ENCODE results near the gene SORCS1.

Gene SORCS1

DNA sequence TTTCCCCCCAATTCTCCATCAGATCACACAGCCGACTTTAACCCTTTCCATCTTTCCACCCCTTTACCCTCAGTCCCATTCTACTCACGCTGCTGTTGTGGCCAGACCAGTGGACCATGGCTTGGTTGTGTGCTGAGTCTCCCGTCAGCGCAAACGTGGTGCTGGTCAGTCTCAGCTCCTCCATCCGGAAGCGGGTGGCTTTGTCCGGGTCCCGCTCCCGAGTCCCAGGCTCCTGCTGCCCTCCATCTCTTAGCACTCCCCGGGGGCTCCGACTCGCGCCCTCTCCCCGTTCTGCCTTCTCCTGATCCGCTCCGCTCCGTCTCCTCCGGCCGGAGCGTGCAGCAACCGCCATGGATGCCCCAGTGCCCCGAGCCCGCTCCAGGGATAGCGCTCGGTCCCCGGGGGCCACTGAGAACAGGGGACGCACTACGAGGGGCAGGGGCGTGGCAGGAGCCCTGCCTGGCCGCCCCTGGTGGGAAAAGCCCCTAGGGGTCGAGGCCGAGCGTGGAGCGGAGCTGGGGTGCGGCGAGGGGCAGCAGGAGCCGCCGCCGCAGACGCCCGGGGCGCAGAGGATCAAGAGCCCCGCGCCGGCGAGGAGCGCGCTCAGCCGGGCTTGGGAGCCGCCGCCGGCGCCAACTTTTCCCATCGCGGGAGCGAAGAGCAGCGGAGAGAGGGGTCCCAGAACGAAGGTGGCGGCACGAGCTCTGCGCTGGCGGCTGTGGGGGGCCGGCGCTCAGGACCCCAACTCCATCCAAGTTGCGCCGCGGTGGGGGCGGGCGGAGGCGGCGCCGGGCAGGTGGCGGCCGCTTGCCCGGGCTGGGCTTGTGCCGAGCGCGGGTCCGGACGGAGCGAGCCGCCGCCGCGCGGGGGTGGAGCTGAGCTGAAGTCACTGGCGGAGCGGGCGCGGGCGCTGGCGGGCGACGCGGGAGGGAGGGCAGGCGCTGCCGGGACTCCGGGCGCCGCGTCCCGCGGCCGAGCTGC, at the start of gene SORCS1:
Gene SORCS1, minus strand, starts transcription at position 826 of the 981 bp plus-strand sequence.
- H3K4me3 Mint-ChIP-seq: no peak within 1 kb of the TSS
- H3K4me1 Mint-ChIP-seq (ENCODE audit: low read depth): no peaks in the 10 kb centered on the region
- H3K27ac Mint-ChIP-seq: no peak within 1 kb of the TSS

DNA sequence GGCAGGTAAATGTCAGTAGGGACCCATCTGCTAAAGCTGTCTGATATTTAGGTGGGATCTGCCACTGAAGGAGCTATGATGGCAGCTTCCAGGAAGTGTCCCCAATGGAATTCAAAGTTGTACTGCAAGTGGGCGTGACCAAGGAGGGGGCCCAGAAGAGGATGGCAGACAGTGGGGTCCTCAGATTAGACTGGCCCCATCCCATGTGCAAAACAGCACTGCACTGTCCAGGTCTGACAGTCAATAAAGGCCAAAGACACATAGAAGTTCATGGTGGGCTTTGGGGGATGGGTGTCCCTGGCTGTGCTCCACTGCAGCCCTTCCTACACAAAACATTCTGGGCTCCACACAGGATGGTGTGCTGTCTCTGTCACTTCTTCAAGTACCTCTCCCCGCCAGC, 49.8 kb upstream of the SORCS1 start:
- Mint-ChIP-seq H3K4me1 (ENCODE audit: low read depth) (no peaks in the 10 kb centered on the region), H3K9me3 (peaks cover 14% of the 10 kb centered on the region), H3K36me3 (ENCODE audit: low read depth) (no peaks in the 10 kb centered on the region), H3K27ac (no peak overlapping the region), H3K27me3 (no peaks in the 10 kb centered on the region), H3K4me3 (no peak overlapping the region)
- intact Hi-C loops (cut with micrococcal nuclease): no loop called here

More for the DNA sequence above, at the start of gene SORCS1:
- intact Hi-C loops (cut with micrococcal nuclease): no loop called here
- no peaks in the 10 kb centered on the region for H3K36me3 Mint-ChIP-seq (ENCODE audit: low read depth)
- no peaks in the 10 kb centered on the region for H3K9me3 Mint-ChIP-seq
- peaks cover 48% of the 10 kb centered on the region for H3K27me3 Mint-ChIP-seq

DNA sequence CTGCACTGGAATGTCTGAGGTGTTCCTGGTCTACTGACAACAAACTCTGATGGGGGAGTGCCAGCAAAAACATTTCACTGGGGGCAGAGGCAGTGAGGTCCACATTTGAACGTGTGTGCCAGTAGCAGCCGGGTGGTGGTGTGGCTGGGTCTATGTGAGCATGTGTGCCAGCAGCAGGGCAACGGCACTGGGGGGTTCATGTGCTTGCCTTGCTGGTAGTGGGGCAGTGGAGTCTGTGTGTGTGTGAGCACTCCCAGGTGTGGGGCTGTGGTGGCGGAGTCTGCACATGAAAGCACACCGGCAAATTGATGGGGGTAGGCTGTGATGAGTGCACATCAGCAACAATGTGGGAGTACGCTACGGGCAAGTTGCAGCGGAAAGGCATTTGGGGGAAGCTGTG, 49.4 kb upstream of the SORCS1 start:
- Mint-ChIP-seq H3K27me3 (no peaks in the 10 kb centered on the region), H3K9me3 (peaks cover 14% of the 10 kb centered on the region), H3K4me3 (no peak overlapping the region), H3K27ac (no peak overlapping the region), H3K36me3 (ENCODE audit: low read depth) (no peaks in the 10 kb centered on the region), H3K4me1 (ENCODE audit: low read depth) (no peaks in the 10 kb centered on the region)
- intact Hi-C loops (cut with micrococcal nuclease): no loop called here

DNA sequence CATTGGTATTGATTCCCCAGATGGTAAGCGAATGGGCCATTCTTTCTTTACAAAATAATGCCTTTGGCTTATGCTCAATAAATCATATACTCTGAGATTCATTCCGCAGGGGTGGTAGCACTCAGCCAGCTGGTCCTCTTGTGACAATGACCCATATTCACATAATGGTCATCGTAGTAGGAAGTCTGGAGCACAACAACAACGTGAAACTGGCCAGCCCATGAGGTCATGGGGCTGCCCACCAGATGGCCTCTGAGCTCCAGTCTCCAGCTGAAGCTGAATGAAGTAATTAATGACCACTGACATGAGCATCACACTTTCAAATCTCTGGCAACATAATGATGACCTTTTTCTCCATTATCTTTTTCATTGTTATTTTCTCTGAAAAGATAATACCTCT, 42.3 kb upstream of the SORCS1 start:
- no peak overlapping the region for H3K27ac Mint-ChIP-seq
- no peaks in the 10 kb centered on the region for H3K9me3 Mint-ChIP-seq
- H3K27me3 Mint-ChIP-seq: no peaks in the 10 kb centered on the region
- H3K36me3 Mint-ChIP-seq (ENCODE audit: low read depth): no peaks in the 10 kb centered on the region
- intact Hi-C loops (cut with micrococcal nuclease): no loop called here
- no peak overlapping the region for H3K4me3 Mint-ChIP-seq
- no peaks in the 10 kb centered on the region for H3K4me1 Mint-ChIP-seq (ENCODE audit: low read depth)

DNA sequence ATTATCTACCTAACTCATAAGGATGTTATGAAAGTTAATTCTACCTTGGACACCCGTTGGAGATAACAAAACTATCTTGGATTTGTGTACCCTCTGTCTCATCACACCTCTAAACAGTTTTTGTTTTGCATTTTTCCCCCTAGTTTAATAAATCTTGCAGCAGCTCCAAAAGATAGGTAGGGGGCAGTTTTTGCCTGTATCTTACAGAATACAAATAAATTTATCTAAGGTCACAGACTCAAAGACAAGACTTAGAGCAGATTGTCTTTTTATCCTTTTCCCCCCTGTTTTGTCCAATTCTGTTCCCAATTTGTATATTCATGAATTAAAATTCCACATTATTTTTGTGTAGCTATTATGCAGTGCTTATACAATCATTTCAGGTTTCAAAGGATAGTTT, 5.0 kb upstream of the SORCS1 start:
- intact Hi-C loops (cut with micrococcal nuclease): no loop called here
- Mint-ChIP-seq H3K4me1 (ENCODE audit: low read depth) (no peaks in the 10 kb centered on the region), H3K4me3 (no peak overlapping the region), H3K9me3 (no peaks in the 10 kb centered on the region), H3K27me3 (peaks cover 19% of the 10 kb centered on the region), H3K27ac (no peak overlapping the region), H3K36me3 (ENCODE audit: low read depth) (no peaks in the 10 kb centered on the region)

DNA sequence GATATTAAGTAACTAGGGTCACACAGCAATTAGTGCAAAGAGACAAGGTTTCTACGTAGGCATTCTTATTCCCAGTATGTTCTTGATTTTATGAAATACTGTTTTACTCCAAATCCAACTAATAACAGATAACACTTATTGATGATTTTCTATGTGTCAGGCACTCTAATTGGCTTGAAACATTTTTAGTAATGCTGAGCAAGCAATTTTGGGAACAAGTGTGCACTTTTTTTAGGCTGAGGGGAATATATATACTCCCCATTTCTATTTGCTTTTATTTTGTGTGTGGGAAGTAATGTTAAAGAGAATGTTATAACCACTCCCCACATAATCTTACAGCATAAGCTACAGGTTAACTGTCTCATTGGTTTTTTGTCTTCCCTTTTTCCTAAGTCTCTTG, 4.2 kb upstream of the SORCS1 start:
- H3K36me3 Mint-ChIP-seq (ENCODE audit: low read depth): no peaks in the 10 kb centered on the region

DNA sequence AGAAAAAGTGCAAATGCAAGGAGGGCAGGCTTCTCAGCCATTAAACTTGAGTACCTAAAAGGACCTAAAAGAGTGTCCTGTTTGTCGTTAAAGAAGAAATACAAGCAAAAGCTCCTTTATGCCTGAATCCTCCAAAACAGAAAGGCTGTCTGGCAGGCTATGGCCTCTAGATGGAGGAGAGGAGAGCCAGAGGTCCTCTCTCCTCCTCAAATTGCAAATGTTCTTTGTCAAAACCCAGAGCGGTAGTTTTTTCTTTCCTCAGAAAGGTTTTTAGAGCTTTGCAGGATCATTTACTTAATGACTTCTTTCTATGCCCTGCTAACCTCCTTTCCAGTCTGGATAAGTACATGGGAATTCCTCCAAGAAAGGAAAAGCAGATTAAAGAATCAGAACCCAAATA, 1.9 kb upstream of the SORCS1 start:
- Mint-ChIP-seq H3K27me3 (peaks cover 45% of the 10 kb centered on the region), H3K27ac (no peak overlapping the region), H3K4me3 (no peak overlapping the region), H3K36me3 (ENCODE audit: low read depth) (no peaks in the 10 kb centered on the region), H3K9me3 (no peaks in the 10 kb centered on the region), H3K4me1 (ENCODE audit: low read depth) (no peaks in the 10 kb centered on the region)
- intact Hi-C loops (cut with micrococcal nuclease): no loop called here

More for the DNA sequence above, 4.2 kb upstream of the SORCS1 start:
- no peak overlapping the region for H3K27ac Mint-ChIP-seq
- intact Hi-C loops (cut with micrococcal nuclease): no loop called here
- H3K4me1 Mint-ChIP-seq (ENCODE audit: low read depth): no peaks in the 10 kb centered on the region
- no peak overlapping the region for H3K4me3 Mint-ChIP-seq
- H3K27me3 Mint-ChIP-seq: peaks cover 27% of the 10 kb centered on the region
- H3K9me3 Mint-ChIP-seq: no peaks in the 10 kb centered on the region

DNA sequence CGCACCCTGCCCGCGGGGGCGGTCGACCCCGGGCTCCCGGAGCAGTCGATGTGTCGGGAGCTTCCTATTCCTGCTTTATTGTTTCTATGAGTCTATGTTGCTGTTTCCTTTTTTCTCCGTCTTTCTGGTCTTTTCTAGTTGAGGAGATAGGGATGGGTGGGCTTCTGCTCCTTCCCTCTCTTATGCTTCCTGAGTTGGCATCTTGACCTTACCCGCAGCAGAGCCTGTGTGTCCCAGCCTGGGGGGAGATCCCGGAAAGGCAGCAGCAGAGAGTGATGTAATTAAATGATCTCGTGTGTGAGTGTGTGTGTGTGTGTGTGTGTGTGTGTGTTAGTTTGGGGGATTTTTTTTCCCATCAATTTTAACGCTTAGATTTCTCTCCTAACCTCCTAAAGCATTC, 486 bp upstream of the SORCS1 start:
- H3K27me3 Mint-ChIP-seq: peaks cover 48% of the 10 kb centered on the region

DNA sequence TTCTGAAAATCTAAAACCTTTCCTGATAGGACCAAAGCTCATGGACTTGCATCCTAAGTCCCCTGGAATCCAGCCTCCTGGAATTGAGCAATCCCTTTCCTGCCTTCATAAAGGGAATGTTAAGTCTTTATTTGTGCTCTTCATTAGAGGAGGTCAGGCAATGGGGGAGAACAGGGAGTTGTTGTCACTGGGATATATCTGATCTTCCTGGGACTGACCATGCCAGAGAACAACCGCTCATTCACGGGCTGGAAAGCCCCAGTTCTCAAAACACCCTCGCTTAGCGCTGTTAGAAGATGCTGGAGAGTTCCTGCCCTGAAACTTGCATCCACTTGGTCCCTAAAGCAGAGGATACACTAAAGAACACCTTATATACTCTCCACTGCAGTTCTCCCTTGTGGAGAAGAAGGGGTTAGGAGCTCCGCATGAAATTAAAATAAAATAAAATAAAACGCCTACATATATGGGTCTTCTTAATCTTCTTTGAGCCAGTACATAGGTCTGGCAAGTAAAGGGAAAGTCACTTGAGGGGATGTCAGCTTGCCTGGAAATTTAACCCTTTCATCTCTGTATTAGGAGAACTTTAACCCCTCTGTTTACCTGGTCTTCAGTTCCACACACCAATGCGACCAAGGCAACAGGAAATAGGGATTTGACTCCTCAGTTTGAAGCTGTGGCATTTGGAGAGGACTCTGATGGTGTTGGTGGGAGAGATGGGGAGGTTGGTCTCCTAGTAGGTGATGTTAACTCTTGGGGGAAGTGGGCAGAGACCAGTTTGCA, 1.2 kb downstream of the SORCS1 start:
- no peak overlapping the region for H3K27ac Mint-ChIP-seq
- no peak overlapping the region for H3K4me3 Mint-ChIP-seq
- intact Hi-C loops (cut with micrococcal nuclease): no loop called here
- H3K36me3 Mint-ChIP-seq (ENCODE audit: low read depth): no peaks in the 10 kb centered on the region
- H3K9me3 Mint-ChIP-seq: no peaks in the 10 kb centered on the region
- peaks cover 48% of the 10 kb centered on the region for H3K27me3 Mint-ChIP-seq
- no peaks in the 10 kb centered on the region for H3K4me1 Mint-ChIP-seq (ENCODE audit: low read depth)

More for the DNA sequence above, 486 bp upstream of the SORCS1 start:
- intact Hi-C loops (cut with micrococcal nuclease): no loop called here
- Mint-ChIP-seq H3K27ac (no peak overlapping the region), H3K36me3 (ENCODE audit: low read depth) (no peaks in the 10 kb centered on the region), H3K9me3 (no peaks in the 10 kb centered on the region), H3K4me1 (ENCODE audit: low read depth) (no peaks in the 10 kb centered on the region), H3K4me3 (no peak overlapping the region)

DNA sequence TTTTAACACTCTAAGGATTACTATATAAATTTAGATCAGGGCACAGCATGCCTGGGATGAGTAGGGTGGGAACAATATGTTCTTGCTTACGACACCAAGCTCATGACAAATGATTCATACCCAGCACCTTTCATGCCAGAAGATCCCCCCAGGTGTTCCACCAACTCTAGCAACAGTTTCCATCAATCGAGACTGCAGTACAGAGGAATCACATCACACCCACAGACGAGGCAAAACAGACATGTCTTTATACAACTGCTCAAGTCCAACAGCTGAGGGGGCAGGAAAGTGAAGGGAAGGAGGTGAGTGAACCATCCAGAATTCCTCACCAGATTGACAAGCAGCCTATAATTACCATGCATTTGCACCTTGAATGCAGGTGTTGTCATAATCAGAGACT, 3.6 kb downstream of the SORCS1 start:
- Mint-ChIP-seq H3K4me3 (no peak overlapping the region), H3K9me3 (no peaks in the 10 kb centered on the region), H3K36me3 (ENCODE audit: low read depth) (no peaks in the 10 kb centered on the region), H3K4me1 (ENCODE audit: low read depth) (no peaks in the 10 kb centered on the region), H3K27ac (no peak overlapping the region), H3K27me3 (peaks cover 37% of the 10 kb centered on the region)
- intact Hi-C loops (cut with micrococcal nuclease): no loop called here

DNA sequence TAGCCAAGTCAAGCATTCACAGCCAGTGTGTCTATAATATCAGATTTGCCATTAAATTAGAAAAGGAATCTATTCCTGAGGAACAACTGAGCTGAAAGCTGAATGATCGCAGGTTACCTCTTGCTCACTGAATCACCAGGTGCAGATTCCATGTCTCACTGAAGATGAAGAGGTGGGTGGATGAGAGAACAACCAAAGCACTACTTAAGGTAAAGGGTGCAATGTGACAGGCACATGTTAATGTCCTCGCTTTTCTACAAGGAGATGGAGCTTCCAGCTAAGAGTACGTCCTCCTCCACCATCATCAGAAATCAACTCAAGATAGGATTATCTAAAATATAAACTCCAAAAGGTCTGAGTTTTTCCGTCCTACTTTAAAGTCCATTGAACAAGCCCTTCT, 4.6 kb downstream of the SORCS1 start:
- H3K4me1 Mint-ChIP-seq (ENCODE audit: low read depth): no peaks in the 10 kb centered on the region
- intact Hi-C loops (cut with micrococcal nuclease): no loop called here
- no peaks in the 10 kb centered on the region for H3K9me3 Mint-ChIP-seq
- peaks cover 29% of the 10 kb centered on the region for H3K27me3 Mint-ChIP-seq
- H3K4me3 Mint-ChIP-seq: no peak overlapping the region
- H3K27ac Mint-ChIP-seq: no peak overlapping the region
- no peaks in the 10 kb centered on the region for H3K36me3 Mint-ChIP-seq (ENCODE audit: low read depth)

DNA sequence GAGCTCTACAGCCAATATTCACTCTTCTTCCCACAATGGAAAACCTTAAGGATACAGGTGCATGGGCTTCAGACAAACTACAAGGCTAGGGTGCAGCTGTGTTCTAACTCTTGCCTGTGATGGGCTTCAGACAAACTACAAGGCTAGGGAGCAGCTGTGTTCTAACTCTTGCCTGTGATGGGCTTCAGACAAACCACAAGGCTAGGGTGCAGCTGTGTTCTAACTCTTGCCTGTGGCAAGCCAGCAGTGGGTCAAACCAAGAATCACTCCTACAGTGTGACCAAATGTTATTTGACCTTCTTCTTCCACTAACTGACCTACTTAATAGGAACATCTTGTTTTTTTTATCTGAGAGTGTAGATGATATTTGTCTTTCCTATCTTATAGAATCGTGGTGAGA, 7.4 kb downstream of the SORCS1 start:
- H3K27ac Mint-ChIP-seq: no peak overlapping the region
- H3K27me3 Mint-ChIP-seq: peaks cover 6% of the 10 kb centered on the region
- no peaks in the 10 kb centered on the region for H3K36me3 Mint-ChIP-seq (ENCODE audit: low read depth)
- H3K4me1 Mint-ChIP-seq (ENCODE audit: low read depth): no peaks in the 10 kb centered on the region
- no peak overlapping the region for H3K4me3 Mint-ChIP-seq
- H3K9me3 Mint-ChIP-seq: peaks cover 14% of the 10 kb centered on the region
- intact Hi-C loops (cut with micrococcal nuclease): no loop called here

DNA sequence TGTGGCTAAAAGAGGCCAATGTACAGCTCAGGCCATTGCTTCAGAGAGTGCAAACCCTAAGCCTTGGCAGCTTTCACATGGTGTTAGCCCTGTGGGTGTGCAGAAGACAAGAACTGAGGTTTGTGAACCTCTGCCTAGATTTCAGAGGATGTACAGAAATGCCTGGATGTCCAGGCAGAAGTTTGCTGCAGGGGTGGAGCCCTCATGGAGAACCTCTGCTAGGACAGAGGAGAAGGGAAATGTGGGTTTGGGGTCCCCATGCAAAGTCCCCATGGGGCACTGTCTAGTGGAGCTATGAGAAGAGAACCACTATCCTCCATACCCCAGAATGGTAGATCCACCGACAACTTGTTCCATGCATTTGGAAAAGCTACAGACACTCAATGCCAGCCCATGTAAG, 12.4 kb downstream of the SORCS1 start:
- Mint-ChIP-seq H3K27ac (no peak overlapping the region), H3K27me3 (no peaks in the 10 kb centered on the region), H3K9me3 (peaks cover 33% of the 10 kb centered on the region), H3K36me3 (ENCODE audit: low read depth) (no peaks in the 10 kb centered on the region), H3K4me3 (no peak overlapping the region), H3K4me1 (ENCODE audit: low read depth) (no peaks in the 10 kb centered on the region)
- intact Hi-C loops (cut with micrococcal nuclease): no loop called here

DNA sequence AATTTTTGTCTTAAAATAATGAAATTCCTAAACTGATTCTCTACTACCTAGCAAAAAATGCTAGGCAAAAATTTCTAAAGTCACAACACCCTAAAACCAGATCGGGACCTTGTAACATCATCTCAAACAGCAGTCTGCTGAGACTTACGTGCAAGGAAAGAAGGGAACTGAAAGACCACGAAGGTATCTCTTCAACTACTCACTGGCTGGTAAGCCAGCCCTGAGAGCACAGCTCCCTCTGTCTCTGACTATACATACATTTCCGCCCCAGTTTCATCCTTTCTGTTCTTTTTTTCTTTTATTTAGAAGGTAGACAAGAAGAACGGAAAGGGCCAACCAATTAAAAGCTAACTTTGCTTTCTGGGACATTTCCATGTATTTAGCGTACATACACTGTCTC, 15.6 kb downstream of the SORCS1 start:
- intact Hi-C loops (cut with micrococcal nuclease): no loop called here
- no peaks in the 10 kb centered on the region for H3K4me1 Mint-ChIP-seq (ENCODE audit: low read depth)
- no peak overlapping the region for H3K27ac Mint-ChIP-seq
- H3K9me3 Mint-ChIP-seq: peaks cover 33% of the 10 kb centered on the region
- no peak overlapping the region for H3K4me3 Mint-ChIP-seq
- no peaks in the 10 kb centered on the region for H3K27me3 Mint-ChIP-seq
- no peaks in the 10 kb centered on the region for H3K36me3 Mint-ChIP-seq (ENCODE audit: low read depth)
